ENCODE measurements around the gene DPF3. TPM values are rescaled to one million over a fixed set of nuclear protein-coding genes. Genes with fewer than 3 reads are reported as not detected.
A peak's percentile ranks its signal among the peaks of the same experiment; 100 is the strongest.

DPF3 gene
- total RNA-seq, 2 donors from 2014 or later: 0.78 to 4.0 TPM

- ATAC-seq (no peak), DNase-seq (no peak)
- Histone ChIP-seq H3K27ac (peak overlapping the region in 3 of 4 donors; percentile 59 to 66 (median 63)), H3K27me3 (no peaks in the 10 kb centered on the region), H3K9me3 (no peaks in the 10 kb centered on the region), H3K36me3 (replicated peaks in 1 of 2; ENCODE audit: insufficient read depth in 1 of 2, low read depth in 2 of 2) (no peaks in the 10 kb centered on the region), H3K4me1 (peaks cover 29% of the 10 kb centered on the region), H3K4me3 (peak overlapping the region; percentile 4 to 63)
- no peak for TF ChIP-seq POLR2A (IDR thresholded peaks at IDR 0.05)
- no peak for TF ChIP-seq CTCF (IDR thresholded peaks at IDR 0.05)
- 0 to 1% methylated on average over 11 of the region's 11 CpGs for WGBS, 2 donors
- intact Hi-C loops (cut with DNase I): no loop called here
These were observed 372 bp upstream of the DPF3 start for GRCh38 chr14:72894323-72894622.

GRCh38 chr14:72892879-72893635 is 844 bp downstream of the DPF3 start:
- Histone ChIP-seq H3K4me1 (peaks cover 29% of the 10 kb centered on the region), H3K27me3 (no peaks in the 10 kb centered on the region), H3K36me3 (replicated peaks in 1 of 2; ENCODE audit: insufficient read depth in 1 of 2, low read depth in 2 of 2) (no peaks in the 10 kb centered on the region), H3K4me3 (peak overlapping the region; percentile 41 to 63), H3K9me3 (no peaks in the 10 kb centered on the region), H3K27ac (peak overlapping the region in 2 of 4 donors; percentile 6 to 19)
- DNase-seq: peak; percentile 8 to 38 (median 19)
- TF ChIP-seq CTCF (IDR thresholded peaks at IDR 0.05) (no peak), POLR2A (IDR thresholded peaks at IDR 0.05) (no peak)
- peak; percentile 17 for ATAC-seq
- 1% methylated on average over 19 to 64 of the region's 68 CpGs for WGBS, 2 donors
- intact Hi-C loops (cut with DNase I): no loop called here

- ATAC-seq (no peak), DNase-seq (peak in 3 of 4 donors; percentile 12 to 20 (median 13))
- Histone ChIP-seq H3K4me1 (peaks cover 29% of the 10 kb centered on the region), H3K27me3 (no peaks in the 10 kb centered on the region), H3K36me3 (replicated peaks in 1 of 2; ENCODE audit: insufficient read depth in 1 of 2, low read depth in 2 of 2) (no peaks in the 10 kb centered on the region), H3K4me3 (peak overlapping the region; percentile 37 to 63), H3K27ac (no peak overlapping the region), H3K9me3 (no peaks in the 10 kb centered on the region)
- intact Hi-C loops (cut with DNase I): no loop called here
- no peak for TF ChIP-seq POLR2A (IDR thresholded peaks at IDR 0.05)
- no peak for TF ChIP-seq CTCF (IDR thresholded peaks at IDR 0.05)
- WGBS, 2 donors: 1% methylated on average over 30 to 47 of the region's 47 CpGs
These were observed 1.6 kb downstream of the DPF3 start for GRCh38 chr14:72892103-72892878.

- Histone ChIP-seq H3K27me3 (no peaks in the 10 kb centered on the region), H3K4me3 (peak overlapping the region in 1 of 2 donors; percentile 63), H3K27ac (no peak overlapping the region), H3K9me3 (no peaks in the 10 kb centered on the region), H3K4me1 (peaks cover 29% of the 10 kb centered on the region), H3K36me3 (replicated peaks in 1 of 2; ENCODE audit: insufficient read depth in 1 of 2, low read depth in 2 of 2) (no peaks in the 10 kb centered on the region)
- intact Hi-C loops (cut with DNase I): no loop called here
- TF ChIP-seq POLR2A (IDR thresholded peaks at IDR 0.05) (no peak), CTCF (IDR thresholded peaks at IDR 0.05) (no peak)
- no peak for DNase-seq
- 3 to 4% methylated on average over 13 to 14 of the region's 14 CpGs for WGBS, 2 donors
- no peak for ATAC-seq
These were observed 2.2 kb downstream of the DPF3 start for GRCh38 chr14:72891666-72892102.
